ENCODE results near the gene RPN1. TPM values are rescaled to one million over a fixed set of nuclear protein-coding genes. Genes with fewer than 3 reads are reported as not detected.

The RPN1 gene
- total RNA-seq, 3 donors from 2014 or later (not counting 1 experiment from before 2014, with no cell fraction given): 90.5 to 130 (median 92.1) TPM

DNA sequence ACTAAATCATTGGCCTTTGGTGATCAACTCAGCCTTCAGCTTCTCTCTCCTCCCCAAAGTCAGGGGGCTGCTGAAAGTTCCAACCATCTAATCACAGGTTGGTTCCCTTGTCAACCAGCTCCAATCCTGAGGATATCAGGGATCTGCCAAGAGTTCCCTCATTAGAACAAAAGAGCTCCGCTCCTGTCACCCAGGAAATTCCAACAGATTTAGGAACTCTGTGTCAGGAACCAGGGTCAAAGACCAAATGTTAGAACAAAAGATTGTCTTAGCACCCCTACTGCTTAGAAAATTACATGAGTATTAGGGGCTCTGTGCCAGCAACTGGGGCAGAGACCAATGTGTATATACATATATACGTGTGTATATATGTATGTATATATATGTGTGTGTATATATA is 43.1 kb upstream of the RPN1 start:
- WGBS (ENCODE audit: insufficient coverage): 30% methylated on average over 1 of the region's 2 CpGs
- no peaks in the 10 kb centered on the region for H3K9me3 Mint-ChIP-seq
- Histone ChIP-seq H3K4me3 (ENCODE audit: low read length) (no peak overlapping the region), H3K9me3 (ENCODE audit: control insufficient read depth, insufficient read depth, low read length) (no peaks in the 10 kb centered on the region), H3K36me3 (ENCODE audit: control insufficient read depth, insufficient read depth, low read length) (no peaks in the 10 kb centered on the region), H3K4me1 (ENCODE audit: control insufficient read depth, insufficient read depth, low read length) (peaks cover 19% of the 10 kb centered on the region), H3K27me3 (ENCODE audit: control insufficient read depth, insufficient read depth, low read length) (peaks cover 4% of the 10 kb centered on the region), H3K27ac (ENCODE audit: low read length) (no peak overlapping the region)
- no peak overlapping the region for H3K4me3 Mint-ChIP-seq
- DNase-seq (no peak), ATAC-seq (no peak)
- intact Hi-C loops (cut with micrococcal nuclease): no loop called here
- H3K4me1 Mint-ChIP-seq: peaks cover 6 to 13% of the 10 kb centered on the region in 2 donors
- TF ChIP-seq, protein P1, sequence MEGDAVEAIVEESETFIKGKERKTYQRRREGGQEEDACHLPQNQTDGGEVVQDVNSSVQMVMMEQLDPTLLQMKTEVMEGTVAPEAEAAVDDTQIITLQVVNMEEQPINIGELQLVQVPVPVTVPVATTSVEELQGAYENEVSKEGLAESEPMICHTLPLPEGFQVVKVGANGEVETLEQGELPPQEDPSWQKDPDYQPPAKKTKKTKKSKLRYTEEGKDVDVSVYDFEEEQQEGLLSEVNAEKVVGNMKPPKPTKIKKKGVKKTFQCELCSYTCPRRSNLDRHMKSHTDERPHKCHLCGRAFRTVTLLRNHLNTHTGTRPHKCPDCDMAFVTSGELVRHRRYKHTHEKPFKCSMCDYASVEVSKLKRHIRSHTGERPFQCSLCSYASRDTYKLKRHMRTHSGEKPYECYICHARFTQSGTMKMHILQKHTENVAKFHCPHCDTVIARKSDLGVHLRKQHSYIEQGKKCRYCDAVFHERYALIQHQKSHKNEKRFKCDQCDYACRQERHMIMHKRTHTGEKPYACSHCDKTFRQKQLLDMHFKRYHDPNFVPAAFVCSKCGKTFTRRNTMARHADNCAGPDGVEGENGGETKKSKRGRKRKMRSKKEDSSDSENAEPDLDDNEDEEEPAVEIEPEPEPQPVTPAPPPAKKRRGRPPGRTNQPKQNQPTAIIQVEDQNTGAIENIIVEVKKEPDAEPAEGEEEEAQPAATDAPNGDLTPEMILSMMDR (IDR thresholded peaks at IDR 0.05): no peak
- no peak overlapping the region for H3K27ac Mint-ChIP-seq
- H3K36me3 Mint-ChIP-seq: no peaks in the 10 kb centered on the region
- no peaks in the 10 kb centered on the region for H3K27me3 Mint-ChIP-seq (ENCODE audit: low read depth in 2 of 2)

DNA sequence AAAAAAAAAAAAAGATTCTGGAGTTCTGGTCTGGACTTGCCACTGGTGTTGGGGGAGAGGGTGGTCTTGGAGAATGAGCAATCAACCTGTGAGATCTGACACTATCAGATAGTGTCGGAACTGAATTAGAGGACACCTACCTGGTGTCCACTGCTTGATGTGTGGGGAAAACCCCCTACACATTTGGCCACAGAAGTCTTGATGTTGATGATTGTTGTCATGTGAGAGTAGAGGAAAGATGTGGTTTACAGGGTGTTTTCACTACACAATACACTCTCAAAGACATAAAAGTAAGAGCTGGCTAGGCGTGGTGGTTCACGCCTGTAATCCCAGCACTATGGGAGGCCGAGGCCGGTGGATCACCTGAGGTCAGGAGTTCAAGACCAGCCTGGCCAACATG is 38.4 kb upstream of the RPN1 start:
- 39% methylated on average over 5 of the region's 5 CpGs for WGBS (ENCODE audit: insufficient coverage)
- Mint-ChIP-seq H3K27me3 (ENCODE audit: low read depth in 2 of 2) (no peaks in the 10 kb centered on the region), H3K9me3 (no peaks in the 10 kb centered on the region), H3K36me3 (no peaks in the 10 kb centered on the region), H3K27ac (peak overlapping the region; percentile 76 to 87), H3K4me3 (no peak overlapping the region), H3K4me1 (peaks cover 15 to 20% of the 10 kb centered on the region in 2 donors)
- no peak overlapping the region for H3K4me3 ChIP-seq (ENCODE audit: low read length)
- no peaks in the 10 kb centered on the region for H3K36me3 ChIP-seq (ENCODE audit: control insufficient read depth, insufficient read depth, low read length)
- ATAC-seq (peak; percentile 49 to 79 (median 74)), DNase-seq (peak in 1 of 2 donors; percentile 13)
- no peaks in the 10 kb centered on the region for H3K27me3 ChIP-seq (ENCODE audit: control insufficient read depth, insufficient read depth, low read length)
- TF ChIP-seq, protein P1 (IDR thresholded peaks at IDR 0.05): no peak
- H3K9me3 ChIP-seq (ENCODE audit: control insufficient read depth, insufficient read depth, low read length): no peaks in the 10 kb centered on the region
- H3K27ac ChIP-seq (ENCODE audit: low read length): no peak overlapping the region
- intact Hi-C loops (cut with micrococcal nuclease): no loop called here
- H3K4me1 ChIP-seq (ENCODE audit: control insufficient read depth, insufficient read depth, low read length): peaks cover 29% of the 10 kb centered on the region

DNA sequence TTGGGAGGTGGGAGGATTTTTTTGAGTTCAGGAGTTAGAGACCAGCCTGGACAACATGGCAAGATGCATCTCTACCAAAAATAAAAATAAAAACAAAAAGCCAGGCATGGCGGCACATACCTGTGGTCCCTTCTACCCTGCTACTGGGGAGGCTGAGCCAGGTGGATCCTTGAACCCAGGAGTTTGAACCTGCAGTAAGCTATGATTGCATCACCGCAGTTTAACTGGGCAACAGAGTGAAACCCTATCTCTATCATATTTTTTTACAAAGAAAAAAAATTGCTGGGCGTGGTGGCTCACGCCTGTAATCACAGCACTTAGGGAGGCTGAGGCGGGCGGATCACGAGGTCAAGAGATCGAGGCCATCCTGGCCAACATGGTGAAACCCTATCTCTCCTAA is 35.8 kb upstream of the RPN1 start:
- H3K36me3 Mint-ChIP-seq: no peaks in the 10 kb centered on the region
- TF ChIP-seq, protein P1 (IDR thresholded peaks at IDR 0.05): no peak
- Histone ChIP-seq H3K27me3 (ENCODE audit: control insufficient read depth, insufficient read depth, low read length) (no peaks in the 10 kb centered on the region), H3K36me3 (ENCODE audit: control insufficient read depth, insufficient read depth, low read length) (no peaks in the 10 kb centered on the region), H3K9me3 (ENCODE audit: control insufficient read depth, insufficient read depth, low read length) (no peaks in the 10 kb centered on the region), H3K4me3 (ENCODE audit: low read length) (no peak overlapping the region), H3K4me1 (ENCODE audit: control insufficient read depth, insufficient read depth, low read length) (peaks cover 41% of the 10 kb centered on the region), H3K27ac (ENCODE audit: low read length) (no peak overlapping the region)
- H3K9me3 Mint-ChIP-seq: no peaks in the 10 kb centered on the region
- no peaks in the 10 kb centered on the region for H3K27me3 Mint-ChIP-seq (ENCODE audit: low read depth in 2 of 2)
- DNase-seq (no peak), ATAC-seq (no peak)
- no peak overlapping the region for H3K4me3 Mint-ChIP-seq
- H3K27ac Mint-ChIP-seq: no peak overlapping the region
- intact Hi-C loops (cut with micrococcal nuclease): no loop called here
- WGBS (ENCODE audit: insufficient coverage): 95% methylated on average over 8 of the region's 8 CpGs
- peaks cover 28 to 33% of the 10 kb centered on the region in 2 donors for H3K4me1 Mint-ChIP-seq

Measured in natural killer cell (primary cell).